Measurements from ENCODE around the gene TBX4.

TBX4 gene

DNA sequence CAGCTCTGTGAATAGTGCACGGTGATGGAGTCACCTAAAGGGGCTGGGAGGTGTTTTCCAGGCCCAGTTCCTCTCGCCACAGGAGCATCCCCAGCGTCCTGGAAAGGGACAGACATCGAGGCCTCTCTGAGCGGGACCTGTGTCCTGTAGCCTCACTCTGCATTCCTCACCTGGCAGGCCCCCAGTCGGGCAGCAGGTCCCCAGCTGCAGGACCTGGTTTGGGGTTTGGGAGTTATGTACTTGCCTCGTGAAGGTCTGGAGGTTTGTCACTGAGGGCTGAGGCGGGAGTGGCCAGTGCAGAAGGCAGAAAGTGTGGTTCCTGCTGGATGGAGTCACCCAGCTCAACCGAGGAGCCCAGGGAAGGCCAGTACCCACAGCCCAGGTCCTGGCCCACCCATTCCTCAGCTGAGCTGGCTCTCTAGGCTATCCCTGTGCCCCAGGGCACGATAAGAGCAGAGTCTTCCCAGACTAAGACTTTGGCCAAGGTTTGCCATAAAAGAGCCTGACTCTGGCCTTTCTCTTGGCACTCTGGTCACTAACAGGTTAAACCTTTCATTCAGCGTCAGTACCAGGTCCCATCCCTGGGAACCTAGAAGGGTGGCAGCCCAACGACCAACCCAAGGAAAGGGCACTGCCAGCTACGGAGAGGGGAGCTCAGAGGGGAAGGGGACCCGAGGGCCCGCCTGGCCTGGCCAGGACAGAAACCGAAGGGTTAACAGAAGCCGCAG, 24.4 kb downstream of the TBX4 start:
- no peak for TF ChIP-seq CTCF (IDR thresholded peaks at IDR 0.05; ENCODE audit: insufficient read depth, low read depth, low read length, missing control alignments)
- H3K4me3 ChIP-seq (ENCODE audit: low read depth, low read length): no peak overlapping the region
- no peak for DNase-seq (ENCODE audit: low read depth)

DNA sequence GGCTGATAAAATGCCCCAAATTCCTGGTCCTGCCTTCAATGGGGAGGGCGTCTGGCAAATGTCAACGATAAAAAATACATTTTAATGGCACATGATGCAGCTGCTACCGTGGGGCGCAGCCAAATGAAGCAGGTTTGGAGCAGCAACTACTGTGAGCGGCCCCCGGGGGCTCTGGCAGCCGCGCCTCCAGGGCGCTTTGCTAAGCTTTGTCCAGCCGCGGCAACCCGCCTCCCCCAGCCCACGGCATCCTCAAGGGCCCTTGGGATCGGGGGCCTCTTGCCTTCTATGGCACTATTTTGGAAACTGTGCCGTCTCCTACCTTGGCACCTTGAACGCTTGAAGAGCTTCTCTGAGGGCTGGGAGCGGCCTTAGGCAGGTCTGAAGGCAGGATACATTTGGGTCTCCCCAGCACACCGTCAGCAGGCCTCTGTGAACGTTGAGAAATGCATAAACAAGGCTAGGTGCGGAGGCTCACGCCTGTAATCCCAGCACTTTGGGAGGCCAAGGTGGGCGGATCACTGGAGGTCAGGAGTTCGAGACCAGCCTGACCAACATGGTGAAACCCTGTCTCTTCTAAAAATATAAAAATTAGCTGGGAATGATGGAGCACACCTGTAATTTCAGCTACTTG, 25.1 kb downstream of the TBX4 start:
- no peak for DNase-seq (ENCODE audit: low read depth)
- H3K4me3 ChIP-seq (ENCODE audit: low read depth, low read length): no peak overlapping the region
- TF ChIP-seq CTCF (IDR thresholded peaks at IDR 0.05; ENCODE audit: insufficient read depth, low read depth, low read length, missing control alignments): no peak

GRCh38 chr17:61478026-61478789, 26.0 kb downstream of the TBX4 start:
- no peak overlapping the region for H3K4me3 ChIP-seq (ENCODE audit: low read depth, low read length)
- DNase-seq (ENCODE audit: low read depth): no peak
- no peak for TF ChIP-seq CTCF (IDR thresholded peaks at IDR 0.05; ENCODE audit: insufficient read depth, low read depth, low read length, missing control alignments)

- H3K4me3 ChIP-seq (ENCODE audit: low read depth, low read length): no peak overlapping the region
- no peak for TF ChIP-seq CTCF (IDR thresholded peaks at IDR 0.05; ENCODE audit: insufficient read depth, low read depth, low read length, missing control alignments)
- no peak for DNase-seq (ENCODE audit: low read depth)
Observed at GRCh38 chr17:61478790-61479492, 26.7 kb downstream of the TBX4 start.

GRCh38 chr17:61479493-61480413, 27.5 kb downstream of the TBX4 start:
- H3K4me3 ChIP-seq (ENCODE audit: low read depth, low read length): no peak overlapping the region
- no peak for TF ChIP-seq CTCF (IDR thresholded peaks at IDR 0.05; ENCODE audit: insufficient read depth, low read depth, low read length, missing control alignments)
- DNase-seq (ENCODE audit: low read depth): no peak

- TF ChIP-seq CTCF (IDR thresholded peaks at IDR 0.05; ENCODE audit: insufficient read depth, low read depth, low read length, missing control alignments): no peak
- H3K4me3 ChIP-seq (ENCODE audit: low read depth, low read length): no peak overlapping the region
- no peak for DNase-seq (ENCODE audit: low read depth)
Observed at GRCh38 chr17:61480414-61480807, 28.2 kb downstream of the TBX4 start.

All from GM12865 (cell line).